Transverse colon (tissue), 4 donors: ENCODE data around the gene MPPED1. TPM values are rescaled to one million over a fixed set of nuclear protein-coding genes. Genes with fewer than 3 reads are reported as not detected.

ENCODE experiments used
- DNase-seq: peaks from one replicate; pipeline ENCODE4 v3.0.0-alpha.2; 2019
- H3K27ac ChIP-seq, 4 donors: fragments of 200-600 bp; sonication (generic); 2 replicates each; pipeline ENCODE4 v1.5.1; 2016 to 2018; ENCODE audit warnings: inconsistent platforms in 4 of 4
- H3K27me3 ChIP-seq: fragments of 200-600 bp; sonication (generic); 2 replicates; pipeline ENCODE4 v1.5.1; 2017; ENCODE audit warnings: inconsistent platforms
- H3K36me3 ChIP-seq, 4 donors: fragments of 200-600 bp; sonication (generic); 2 replicates each; pipeline ENCODE4 v1.5.1; 2017 to 2019; ENCODE audit warnings: inconsistent platforms in 4 of 4
- H3K4me1 ChIP-seq, 4 donors: fragments of 200-600 bp; sonication (generic); 2 replicates each; pipeline ENCODE4 v1.5.1; 2017 to 2020; ENCODE audit warnings: inconsistent platforms in 4 of 4
- H3K4me3 ChIP-seq, 4 donors: fragments of 200-600 bp; sonication (generic); 1 replicate in 1 of 4; 2 replicates in 3 of 4; pipeline versions ENCODE4 v1.5.1 to v1.6.1; 2017 to 2019; ENCODE audit warnings: inconsistent platforms in 4 of 4
- H3K9me3 ChIP-seq, 2 donors: fragments of 200-600 bp; sonication (generic); 2 replicates each; pipeline ENCODE4 v1.5.1; 2017 to 2019; ENCODE audit warnings: inconsistent platforms in 2 of 2
- CTCF ChIP-seq, 5 experiments: fragments of 200-600 bp in 3 of 5; fragments of 450-650 bp in 2 of 5; sonication (generic) in 3 of 5; IDR thresholded peaks; 1 replicate in 2 of 5; 2 replicates in 3 of 5; pipeline ENCODE4 v1.5.1; 2016 to 2017; ENCODE audit warnings: antibody characterized with exemption in 5 of 5, inconsistent platforms in 3 of 5, mild to moderate bottlenecking in 2 of 5, moderate library complexity in 1 of 5
- EP300 ChIP-seq: sonication (generic); formaldehyde crosslinking; IDR thresholded peaks from one replicate; pipeline ENCODE4 v1.6.1; 2017; ENCODE audit warnings: antibody characterized with exemption, low read depth
- POLR2A ChIP-seq: fragments of 450-650 bp; IDR thresholded peaks from one replicate; pipeline ENCODE4 v1.6.1; 2016; ENCODE audit warnings: antibody characterized with exemption, mild to moderate bottlenecking, moderate library complexity
- POLR2AphosphoS5 ChIP-seq, 3 donors: sonication (generic); formaldehyde crosslinking; IDR thresholded peaks; one replicate each; pipeline ENCODE4 v1.6.1; 2016; ENCODE audit warnings: antibody characterized with exemption in 3 of 3
- WGBS, 2 donors: methylation state at CpG; one replicate each; pipeline ENCODE4 v1.1.5; 2018; ENCODE audit warnings: low coverage in 1 of 2; 5-methylcytosine and 5-hydroxymethylcytosine counted together
- in situ Hi-C, 4 donors: fragments of 200-750 bp; cut with MboI; loops; one replicate each; pipeline versions ENCODE4 v1.15.0 to v1.15.1; 2017; ENCODE audit warnings: low sequenced_read_pairs in 3 of 4, low pct_ligation_motif_present in 1 of 4, low pct_unique_long_range_greater_than_20kb in 1 of 4
- intact Hi-C: fragments of 100-400 bp; cut with DNase I; formaldehyde crosslinking; loops from one replicate; pipeline ENCODE4 v1.15.1; 2023; ENCODE audit warnings: low total_unique reads
- total RNA-seq, 4 donors: library from RNA; depleted of rRNA; stranded (reverse); fragments of >200 nt; gene quantifications; one replicate each; pipeline ENCODE4 v1.1.0, GENCODE V29; 2016

The MPPED1 gene
- total RNA-seq, result not detected

DNA sequence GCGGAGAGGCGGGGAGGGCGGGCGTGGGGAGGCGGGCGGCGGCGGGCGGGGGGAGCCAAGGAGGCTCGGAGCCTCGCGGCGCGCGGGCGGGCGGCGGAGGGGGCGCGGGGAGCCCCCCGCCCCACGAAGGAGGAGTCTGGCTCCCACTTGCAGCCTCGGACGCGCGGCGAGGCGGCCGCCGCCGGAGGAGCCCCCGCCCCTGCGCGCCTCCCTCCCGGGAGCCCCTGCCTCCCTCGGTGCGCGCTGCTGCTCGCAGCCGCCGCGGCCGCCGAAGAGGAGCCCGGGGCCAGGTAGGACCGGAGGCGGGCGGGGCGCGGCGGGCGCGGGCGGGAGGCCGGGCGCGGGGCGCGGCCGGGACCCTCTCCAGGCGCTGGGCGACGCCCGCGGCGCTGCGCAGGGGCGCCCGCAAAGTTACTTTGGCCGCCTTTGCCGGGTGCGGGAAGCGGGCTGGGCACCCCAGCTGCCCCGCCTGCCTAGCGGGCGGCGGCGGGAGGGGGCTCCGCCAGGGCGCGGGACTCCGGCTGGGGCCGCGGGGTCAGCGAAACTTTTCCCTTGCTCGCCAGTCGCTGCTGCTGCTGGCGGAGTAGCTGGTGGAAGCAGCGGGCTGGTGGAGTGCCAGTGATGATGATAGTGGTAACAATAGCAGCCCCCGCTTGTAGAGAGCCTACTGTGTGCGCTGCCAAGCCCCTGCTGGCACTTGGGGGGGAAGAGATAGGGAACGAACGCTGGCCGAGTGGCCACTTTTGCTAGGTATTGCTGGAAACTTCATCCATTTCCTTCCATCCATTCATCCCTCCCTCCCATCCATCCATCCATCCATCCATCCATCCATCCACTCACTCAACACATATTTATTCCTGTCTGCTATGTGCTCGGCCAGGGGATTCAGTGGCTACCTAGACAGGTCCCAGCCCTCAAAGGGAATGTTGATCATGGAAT lies at the start of gene MPPED1:
Gene MPPED1 (plus strand): TSS at position 146 of the 939 bp plus-strand sequence. CDS start 12,972 bp downstream, outside the sequence.
- Histone ChIP-seq H3K36me3 (no peaks in the 10 kb centered on the region), H3K27ac (no peak within 1 kb of the TSS), H3K4me1 (no peaks in the 10 kb centered on the region), H3K4me3 (no peak within 1 kb of the TSS), H3K27me3 (peaks cover 69% of the 10 kb centered on the region), H3K9me3 (no peaks in the 10 kb centered on the region)
- intact Hi-C loops (no loop called here), in situ Hi-C loops (no loop called here)
- WGBS, 2 donors, result 10 to 63% methylated on average over 3 to 15 of the region's 95 CpGs
- TF ChIP-seq EP300, result no peak
- no peak for TF ChIP-seq CTCF (IDR thresholded peaks at IDR 0.05)
- no peak for TF ChIP-seq POLR2A
- no peak for TF ChIP-seq POLR2AphosphoS5 (IDR thresholded peaks at IDR 0.05)
- no peak for DNase-seq

- TF ChIP-seq EP300 (no peak), POLR2A (no peak), POLR2AphosphoS5 (IDR thresholded peaks at IDR 0.05) (no peak), CTCF (IDR thresholded peaks at IDR 0.05) (no peak)
- Histone ChIP-seq H3K27me3 (peaks cover 9% of the 10 kb centered on the region), H3K36me3 (no peaks in the 10 kb centered on the region), H3K4me1 (no peaks in the 10 kb centered on the region), H3K9me3 (no peaks in the 10 kb centered on the region), H3K4me3 (no peak overlapping the region), H3K27ac (no peak overlapping the region)
- DNase-seq, result no peak
- intact Hi-C loops, result loop anchor here (2.0 kb wide), 1 partner anchor 67 kb away; no protein-coding TSS in a partner anchor
- WGBS, 2 donors, result 79% methylated on average over 17 to 27 of the region's 27 CpGs
- in situ Hi-C loops, result no loop called here
Measured at GRCh38 chr22:43363315-43364168, 48.3 kb upstream of the MPPED1 start.

DNA sequence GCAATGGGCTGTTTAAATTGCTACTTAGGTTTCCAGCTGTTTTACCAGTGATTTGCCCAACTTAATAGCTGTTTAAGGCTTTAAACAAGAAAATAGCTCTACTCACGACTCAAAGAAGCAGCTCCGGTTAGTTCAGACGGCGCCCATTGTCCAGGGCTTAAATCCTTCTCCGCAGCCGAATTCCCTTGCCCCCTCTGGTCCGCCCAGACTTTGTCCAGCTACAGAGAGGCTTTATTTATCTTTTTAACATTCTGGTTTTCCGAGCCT lies 47.7 kb upstream of the MPPED1 start:
- no peak overlapping the region for H3K27ac ChIP-seq
- no peaks in the 10 kb centered on the region for H3K9me3 ChIP-seq
- no peak for DNase-seq
- no peaks in the 10 kb centered on the region for H3K36me3 ChIP-seq
- H3K4me1 ChIP-seq, result no peaks in the 10 kb centered on the region
- in situ Hi-C loops, result no loop called here
- peaks cover 14% of the 10 kb centered on the region for H3K27me3 ChIP-seq
- intact Hi-C loops, result no loop called here
- no peak overlapping the region for H3K4me3 ChIP-seq
- WGBS, 2 donors, result 67 to 79% methylated on average over 8 of the region's 8 CpGs
- TF ChIP-seq POLR2AphosphoS5 (IDR thresholded peaks at IDR 0.05) (no peak), POLR2A (no peak), EP300 (no peak), CTCF (IDR thresholded peaks at IDR 0.05) (no peak)
